Fibroblast of lung (primary cell): ENCODE measurements around the gene NT5DC1. TPM values are rescaled to one million over a fixed set of nuclear protein-coding genes. Genes with fewer than 3 reads are reported as not detected.

Source experiments
- DNase-seq, 2 donors: peaks; one replicate each; pipeline versions ENCODE4 v3.0.0 to v3.0.0-alpha.2; 2010; ENCODE audit warnings: low read depth in 2 of 2
- H2AFZ ChIP-seq: 2 replicates; pipeline ENCODE4 v1.5.1; 2012; ENCODE audit warnings: low read length, control low read depth, inconsistent platforms
- H3K27ac ChIP-seq: 2 replicates; pipeline ENCODE4 v1.5.1; 2011; ENCODE audit warnings: low read length, control low read depth; ENCODE audit not compliant: insufficient read depth
- H3K27me3 ChIP-seq: 2 replicates; pipeline ENCODE4 v1.5.1; 2011; ENCODE audit warnings: mild to moderate bottlenecking, low read length; ENCODE audit not compliant: control insufficient read depth, insufficient read depth
- H3K36me3 ChIP-seq: 2 replicates; pipeline ENCODE4 v1.5.1; 2011; ENCODE audit warnings: low read length; ENCODE audit not compliant: control insufficient read depth, insufficient read depth
- H3K4me1 ChIP-seq: 2 replicates; pipeline ENCODE4 v1.5.1; 2011; ENCODE audit warnings: low read length; ENCODE audit not compliant: control insufficient read depth, insufficient read depth; ENCODE audit errors: extremely low read depth
- H3K4me2 ChIP-seq: 2 replicates; pipeline ENCODE4 v1.5.1; 2011; ENCODE audit warnings: low read length, control low read depth; ENCODE audit not compliant: insufficient read depth; ENCODE audit errors: extremely low read depth
- H3K4me3 ChIP-seq, 4 experiments: fragments of 200-600 bp in 1 of 4; sonication (generic) in 1 of 4; replicated peaks in 1 of 4; 2 replicates each; pipeline ENCODE4 v1.5.1; 2011 to 2016; ENCODE audit warnings: low read length in 4 of 4, low read depth in 3 of 4, mild to moderate bottlenecking in 3 of 4, control low read depth in 2 of 4, inconsistent platforms in 1 of 4, mixed read lengths in 1 of 4; ENCODE audit not compliant: insufficient read depth in 1 of 4; ENCODE audit errors: control extremely low read depth in 1 of 4
- H3K79me2 ChIP-seq: 2 replicates; pipeline ENCODE4 v1.5.1; 2012; ENCODE audit warnings: mild to moderate bottlenecking, low read length, inconsistent platforms; ENCODE audit not compliant: control insufficient read depth, insufficient read depth
- H3K9ac ChIP-seq: 2 replicates; pipeline ENCODE4 v1.5.1; 2011; ENCODE audit warnings: mild to moderate bottlenecking, low read length, control low read depth; ENCODE audit not compliant: insufficient read depth
- H3K9me3 ChIP-seq: 2 replicates; pipeline ENCODE4 v1.5.1; 2012; ENCODE audit warnings: low read depth, low read length; ENCODE audit not compliant: control insufficient read depth, insufficient read depth
- H4K20me1 ChIP-seq: 2 replicates; pipeline ENCODE4 v1.5.1; 2011; ENCODE audit warnings: low read length; ENCODE audit not compliant: control insufficient read depth, insufficient read depth; ENCODE audit errors: extremely low read depth
- CTCF ChIP-seq, 2 donors: IDR thresholded peaks in 1 of 2; conservative IDR thresholded peaks in 1 of 2; 1 replicate in 1 of 2; 2 replicates in 1 of 2; pipeline ENCODE4 v1.5.1; 2011 to 2012; ENCODE audit warnings: low read length in 2 of 2, control low read depth in 1 of 2, inconsistent platforms in 1 of 2, low read depth in 1 of 2, mild to moderate bottlenecking in 1 of 2
- EZH2 ChIP-seq: IDR thresholded peaks from 2 replicates; pipeline ENCODE4 v1.5.1; 2012; ENCODE audit warnings: low read length, control low read depth, mild to moderate bottlenecking; ENCODE audit errors: missing control alignments
- polyA minus RNA-seq: library from RNA; depleted of rRNA, polyadenylated mRNA; stranded (reverse); fragments of >200 nt; gene quantifications from 2 replicates; pipeline ENCODE4 v1.2.3, GENCODE V29; 2011; ENCODE audit warnings: low replicate concordance
- polyA plus RNA-seq, 2 donors: library from polyadenylated mRNA; depleted of rRNA in 1 of 2; stranded (reverse) in 1 of 2; unstranded in 1 of 2; fragments of >200 nt; gene quantifications; 2 replicates each; pipeline ENCODE4 v1.2.1, GENCODE V29; 2011 to 2012; ENCODE audit warnings: missing spikeins in 1 of 2
- total RNA-seq: library from RNA; depleted of rRNA; stranded (reverse); fragments of >200 nt; gene quantifications from 2 replicates; pipeline ENCODE4 v1.2.1, GENCODE V29; 2014

Gene NT5DC1
- total RNA-seq (5.6 and 8.1 TPM in 2 replicates), polyA plus RNA-seq (17.9 and 20.0 TPM in 2 replicates), polyA minus RNA-seq (2.0 and 7.5 TPM in 2 replicates)
- 16.2 and 20.7 TPM in 2 replicates for polyA plus RNA-seq (2012)

- H3K27ac ChIP-seq = peak within 1 kb of the TSS; percentile 73
- peaks cover 2% of the 10 kb centered on the region for H3K4me1 ChIP-seq
- DNase-seq = peak; percentile 67 to 71
- H2AFZ ChIP-seq = peak within 1 kb of the TSS; percentile 96
- H3K36me3 ChIP-seq = no peaks in the 10 kb centered on the region
- peak within 1 kb of the TSS; percentile 66 for H3K9ac ChIP-seq
- no peaks in the 10 kb centered on the region for H3K79me2 ChIP-seq
- no peaks in the 10 kb centered on the region for H3K27me3 ChIP-seq
- peak within 1 kb of the TSS; percentile 95 for H3K4me2 ChIP-seq
- H3K4me3 ChIP-seq = peak within 1 kb of the TSS; percentile 78 to 84 (median 80)
- TF ChIP-seq EZH2 (no peak), CTCF (conservative IDR thresholded peaks at IDR 0.05 in 1 of 2, IDR thresholded peaks at IDR 0.05 in 1 of 2; ENCODE audit: low read depth in 1 of 2, low read length in 2 of 2) (peak; percentile 27 to 29)
- no peaks in the 10 kb centered on the region for H3K9me3 ChIP-seq
- no peaks in the 10 kb centered on the region for H4K20me1 ChIP-seq
These were observed at the start of gene NT5DC1 for GRCh38 chr6:116100419-116101301. Gene NT5DC1 (plus strand): TSS chr6:116100853. CDS start chr6:116100931, 78 bp downstream.

GRCh38 chr6:116051244-116051643 is 49.4 kb upstream of the NT5DC1 start:
- H3K27me3 ChIP-seq = no peaks in the 10 kb centered on the region
- TF ChIP-seq CTCF (conservative IDR thresholded peaks at IDR 0.05 in 1 of 2, IDR thresholded peaks at IDR 0.05 in 1 of 2; ENCODE audit: low read depth in 1 of 2, low read length in 2 of 2) = no peak
- TF ChIP-seq EZH2 = no peak
- H3K27ac ChIP-seq = no peak overlapping the region
- H3K4me2 ChIP-seq = no peak overlapping the region
- H3K4me3 ChIP-seq = no peak overlapping the region
- no peaks in the 10 kb centered on the region for H3K4me1 ChIP-seq
- no peaks in the 10 kb centered on the region for H4K20me1 ChIP-seq
- no peak overlapping the region for H3K9ac ChIP-seq
- no peaks in the 10 kb centered on the region for H3K9me3 ChIP-seq
- H3K36me3 ChIP-seq = no peaks in the 10 kb centered on the region
- H3K79me2 ChIP-seq = no peaks in the 10 kb centered on the region
- no peak for DNase-seq
- H2AFZ ChIP-seq = no peak overlapping the region

GRCh38 chr6:116055513-116055912 is 45.1 kb upstream of the NT5DC1 start:
- no peaks in the 10 kb centered on the region for H3K79me2 ChIP-seq
- no peaks in the 10 kb centered on the region for H3K36me3 ChIP-seq

More at GRCh38 chr6:116055513-116055912, 45.1 kb upstream of the NT5DC1 start:
- Histone ChIP-seq H3K4me3 (no peak overlapping the region), H3K4me2 (no peak overlapping the region), H3K27ac (no peak overlapping the region), H4K20me1 (no peaks in the 10 kb centered on the region), H3K9ac (no peak overlapping the region), H2AFZ (no peak overlapping the region), H3K27me3 (no peaks in the 10 kb centered on the region), H3K4me1 (no peaks in the 10 kb centered on the region), H3K9me3 (no peaks in the 10 kb centered on the region)
- no peak for DNase-seq
- no peak for TF ChIP-seq CTCF (conservative IDR thresholded peaks at IDR 0.05 in 1 of 2, IDR thresholded peaks at IDR 0.05 in 1 of 2; ENCODE audit: low read depth in 1 of 2, low read length in 2 of 2)
- no peak for TF ChIP-seq EZH2
